Endothelial cell of hepatic sinusoid (primary cell): Measurements from ENCODE around the gene DRD1.

Experiments used
- in situ Hi-C: cut with HindIII; loops from 2 replicates; pipeline ENCODE4 v1.10.0; 2017; ENCODE audit warnings: low sequenced_read_pairs

Gene DRD1

GRCh38 chr5:175444060-175444904, at the start of gene DRD1:
DRD1 (minus strand) TSS chr5:175444182; CDS start chr5:175443099, 1,083 bp downstream.
- in situ Hi-C loops, result no loop called here

- in situ Hi-C loops, result no loop called here
These were observed 49.7 kb upstream of the DRD1 start for GRCh38 chr5:175493726-175494125.

- in situ Hi-C loops, result no loop called here
These were observed 49.3 kb upstream of the DRD1 start for GRCh38 chr5:175493260-175493659.

- in situ Hi-C loops, result no loop called here
These were observed 47.2 kb upstream of the DRD1 start for GRCh38 chr5:175491223-175491622.

GRCh38 chr5:175489693-175490443, 45.9 kb upstream of the DRD1 start:
- in situ Hi-C loops, result no loop called here

GRCh38 chr5:175487514-175488222, 43.7 kb upstream of the DRD1 start:
- in situ Hi-C loops, result no loop called here

GRCh38 chr5:175485631-175486030, 41.6 kb upstream of the DRD1 start:
- in situ Hi-C loops, result no loop called here

GRCh38 chr5:175484829-175485228, 40.8 kb upstream of the DRD1 start:
- in situ Hi-C loops, result no loop called here

- in situ Hi-C loops, result no loop called here
These were observed 40.3 kb upstream of the DRD1 start for GRCh38 chr5:175484322-175484721.

- in situ Hi-C loops, result no loop called here
These were observed 39.4 kb upstream of the DRD1 start for GRCh38 chr5:175483337-175483736.

- in situ Hi-C loops, result no loop called here
These were observed 35.3 kb upstream of the DRD1 start for GRCh38 chr5:175479125-175479881.

GRCh38 chr5:175478384-175479124, 34.6 kb upstream of the DRD1 start, which contains the start of gene SFXN1:
SFXN1 (plus strand) TSS chr5:175478560; CDS start chr5:175492104, 13,544 bp downstream.
- in situ Hi-C loops, result no loop called here

- in situ Hi-C loops, result no loop called here
These were observed 34.0 kb upstream of the DRD1 start for GRCh38 chr5:175478008-175478383.

- in situ Hi-C loops, result no loop called here
These were observed 33.5 kb upstream of the DRD1 start for GRCh38 chr5:175477440-175477839.

- in situ Hi-C loops, result no loop called here
These were observed 31.3 kb upstream of the DRD1 start for GRCh38 chr5:175475248-175475647.

GRCh38 chr5:175472378-175472777, 28.4 kb upstream of the DRD1 start:
- in situ Hi-C loops, result no loop called here

- in situ Hi-C loops, result no loop called here
These were observed 27.6 kb upstream of the DRD1 start for GRCh38 chr5:175471628-175472027.

GRCh38 chr5:175471196-175471595, 27.2 kb upstream of the DRD1 start:
- in situ Hi-C loops, result no loop called here

GRCh38 chr5:175470781-175471180, 26.8 kb upstream of the DRD1 start:
- in situ Hi-C loops, result no loop called here

- in situ Hi-C loops, result no loop called here
These were observed 25.9 kb upstream of the DRD1 start for GRCh38 chr5:175469916-175470315.
